Stimulated activated effector memory CD8-positive, alpha-beta T cell treated with anti-CD3 and anti-CD28 coated beads, Interleukin-12 subunit alpha, Interleukin-12 subunit beta, amount 100 ng/mL, for 72 hours (primary cell): ENCODE measurements around the gene PPP2R5D.

ENCODE experiments used
- ATAC-seq: fragments of 150-1000 bp; cut with Tn5 transposase; 2 replicates; pipeline ENCODE4 v1.10.0; 2021
- DNase-seq, 2 donors: peaks; one replicate each; pipeline ENCODE4 v3.0.0; 2021 to 2022; ENCODE audit warnings: low spot score in 2 of 2
- H3K27ac Mint-ChIP-seq: one replicate; pipeline ENCODE4 v1.8.0; 2022; ENCODE audit warnings: mild to moderate bottlenecking, mixed read lengths
- H3K36me3 Mint-ChIP-seq: one replicate; pipeline ENCODE4 v1.8.0; 2022; ENCODE audit warnings: mild to moderate bottlenecking, mixed read lengths
- H3K4me1 Mint-ChIP-seq: one replicate; pipeline ENCODE4 v1.8.0; 2022; ENCODE audit warnings: mixed read lengths
- H3K4me3 Mint-ChIP-seq: one replicate; pipeline ENCODE4 v1.8.0; 2022; ENCODE audit warnings: mild to moderate bottlenecking, mixed read lengths
- H3K9me3 Mint-ChIP-seq: one replicate; pipeline ENCODE4 v1.8.0; 2022; ENCODE audit warnings: mixed read lengths

Gene PPP2R5D

GRCh38 chr6:43005844-43006243, 21.5 kb downstream of the PPP2R5D start:
- Mint-ChIP-seq H3K9me3 (no peaks in the 10 kb centered on the region), H3K27ac (no peak overlapping the region), H3K4me3 (no peak overlapping the region), H3K4me1 (no peaks in the 10 kb centered on the region), H3K36me3 (peaks cover 75% of the 10 kb centered on the region)
- ATAC-seq (no peak), DNase-seq (no peak)

GRCh38 chr6:43006251-43006650, 21.9 kb downstream of the PPP2R5D start:
- no peak overlapping the region for H3K27ac Mint-ChIP-seq
- DNase-seq (no peak), ATAC-seq (no peak)
- H3K36me3 Mint-ChIP-seq, result peaks cover 79% of the 10 kb centered on the region
- H3K4me3 Mint-ChIP-seq, result no peak overlapping the region
- no peaks in the 10 kb centered on the region for H3K9me3 Mint-ChIP-seq
- H3K4me1 Mint-ChIP-seq, result peaks cover under 1% of the 10 kb centered on the region

- Mint-ChIP-seq H3K27ac (peak overlapping the region; percentile 58), H3K36me3 (peaks cover 87% of the 10 kb centered on the region), H3K9me3 (no peaks in the 10 kb centered on the region), H3K4me1 (peaks cover 10% of the 10 kb centered on the region), H3K4me3 (no peak overlapping the region)
- DNase-seq (no peak), ATAC-seq (no peak)
These were observed 22.8 kb downstream of the PPP2R5D start for GRCh38 chr6:43007126-43007525.

- Mint-ChIP-seq H3K9me3 (no peaks in the 10 kb centered on the region), H3K27ac (peak overlapping the region; percentile 58), H3K4me3 (no peak overlapping the region), H3K36me3 (peaks cover 97% of the 10 kb centered on the region), H3K4me1 (peaks cover 27% of the 10 kb centered on the region)
- no peak for DNase-seq
- ATAC-seq, result no peak
These were observed 24.8 kb downstream of the PPP2R5D start for GRCh38 chr6:43009124-43009523.

- ATAC-seq, result no peak
- no peaks in the 10 kb centered on the region for H3K9me3 Mint-ChIP-seq
- H3K4me3 Mint-ChIP-seq, result no peak overlapping the region
- H3K27ac Mint-ChIP-seq, result peak overlapping the region; percentile 98
- H3K4me1 Mint-ChIP-seq, result peaks cover 41% of the 10 kb centered on the region
- DNase-seq, result no peak
- H3K36me3 Mint-ChIP-seq, result peaks cover 82% of the 10 kb centered on the region
These were observed 26.8 kb downstream of the PPP2R5D start for GRCh38 chr6:43011207-43011606.

- Mint-ChIP-seq H3K36me3 (peaks cover 81% of the 10 kb centered on the region), H3K9me3 (no peaks in the 10 kb centered on the region), H3K4me1 (peaks cover 53% of the 10 kb centered on the region), H3K27ac (peak overlapping the region; percentile 98), H3K4me3 (peak overlapping the region; percentile 99)
- DNase-seq (no peak), ATAC-seq (no peak)
These were observed 28.0 kb downstream of the PPP2R5D start for GRCh38 chr6:43012364-43012763.

- peaks cover 62% of the 10 kb centered on the region for H3K4me1 Mint-ChIP-seq
- peak; percentile 48 for ATAC-seq
- H3K36me3 Mint-ChIP-seq, result peaks cover 83% of the 10 kb centered on the region
These were observed 28.9 kb downstream of the PPP2R5D start for GRCh38 chr6:43013097-43013842.

GRCh38 chr6:43013843-43014433, 29.6 kb downstream of the PPP2R5D start, which contains the start of the genes KLHDC3 and MEA1:
Gene KLHDC3, plus strand, starts transcription at chr6:43014249. Its CDS starts 2,944 bp downstream, at chr6:43017193.
Gene MEA1, minus strand, starts transcription at chr6:43013946. Its CDS starts 133 bp downstream, at chr6:43013813.
- peaks cover 62% of the 10 kb centered on the region for H3K4me1 Mint-ChIP-seq

More at GRCh38 chr6:43013097-43013842, 28.9 kb downstream of the PPP2R5D start:
- no peak for DNase-seq
- Mint-ChIP-seq H3K4me3 (peak overlapping the region; percentile 99), H3K27ac (peak overlapping the region; percentile 98), H3K9me3 (no peaks in the 10 kb centered on the region)

GRCh38 chr6:43014434-43014909, 30.1 kb downstream of the PPP2R5D start:
- Mint-ChIP-seq H3K9me3 (no peaks in the 10 kb centered on the region), H3K27ac (peak overlapping the region; percentile 98), H3K4me3 (peak overlapping the region; percentile 99), H3K36me3 (peaks cover 84% of the 10 kb centered on the region), H3K4me1 (peaks cover 62% of the 10 kb centered on the region)
- DNase-seq (no peak), ATAC-seq (no peak)

More at GRCh38 chr6:43013843-43014433, 29.6 kb downstream of the PPP2R5D start, which contains the start of the genes KLHDC3 and MEA1:
- peak within 1 kb of the TSS; percentile 98 for H3K27ac Mint-ChIP-seq
- peak within 1 kb of the TSS; percentile 99 for H3K4me3 Mint-ChIP-seq
- no peaks in the 10 kb centered on the region for H3K9me3 Mint-ChIP-seq
- DNase-seq (peak; percentile 84 to 98), ATAC-seq (peak; percentile 94)
- H3K36me3 Mint-ChIP-seq, result peaks cover 84% of the 10 kb centered on the region

GRCh38 chr6:43016176-43016942, 32.0 kb downstream of the PPP2R5D start:
- ATAC-seq, result no peak
- no peak for DNase-seq
- peak overlapping the region; percentile 39 for H3K4me3 Mint-ChIP-seq
- peaks cover 80% of the 10 kb centered on the region for H3K36me3 Mint-ChIP-seq
- peak overlapping the region; percentile 80 for H3K27ac Mint-ChIP-seq
- no peaks in the 10 kb centered on the region for H3K9me3 Mint-ChIP-seq
- H3K4me1 Mint-ChIP-seq, result peaks cover 69% of the 10 kb centered on the region

GRCh38 chr6:43016943-43017334, 32.6 kb downstream of the PPP2R5D start:
- peaks cover 80% of the 10 kb centered on the region for H3K36me3 Mint-ChIP-seq
- H3K4me1 Mint-ChIP-seq, result peaks cover 64% of the 10 kb centered on the region
- DNase-seq (no peak), ATAC-seq (no peak)
- H3K27ac Mint-ChIP-seq, result peak overlapping the region; percentile 80
- no peaks in the 10 kb centered on the region for H3K9me3 Mint-ChIP-seq
- H3K4me3 Mint-ChIP-seq, result no peak overlapping the region

GRCh38 chr6:43019152-43019551, 34.8 kb downstream of the PPP2R5D start:
- no peak overlapping the region for H3K4me3 Mint-ChIP-seq
- H3K36me3 Mint-ChIP-seq, result peaks cover 76% of the 10 kb centered on the region
- peaks cover 49% of the 10 kb centered on the region for H3K4me1 Mint-ChIP-seq
- no peak overlapping the region for H3K27ac Mint-ChIP-seq
- no peaks in the 10 kb centered on the region for H3K9me3 Mint-ChIP-seq
- no peak for ATAC-seq
- DNase-seq, result no peak

GRCh38 chr6:43020052-43020705, 35.8 kb downstream of the PPP2R5D start:
- peak overlapping the region; percentile 88 for H3K4me3 Mint-ChIP-seq
- H3K36me3 Mint-ChIP-seq, result peaks cover 86% of the 10 kb centered on the region
- DNase-seq (no peak), ATAC-seq (no peak)
- peak overlapping the region; percentile 53 for H3K27ac Mint-ChIP-seq
- peaks cover 49% of the 10 kb centered on the region for H3K4me1 Mint-ChIP-seq
- no peaks in the 10 kb centered on the region for H3K9me3 Mint-ChIP-seq

- H3K36me3 Mint-ChIP-seq, result peaks cover 91% of the 10 kb centered on the region
- H3K4me3 Mint-ChIP-seq, result peak overlapping the region; percentile 88
- ATAC-seq (no peak), DNase-seq (no peak)
- no peaks in the 10 kb centered on the region for H3K9me3 Mint-ChIP-seq
- peaks cover 48% of the 10 kb centered on the region for H3K4me1 Mint-ChIP-seq
- H3K27ac Mint-ChIP-seq, result peak overlapping the region; percentile 90
These were observed 36.5 kb downstream of the PPP2R5D start for GRCh38 chr6:43020847-43021246.
